ENCODE results near the gene SLX9.

SLX9 gene

DNA sequence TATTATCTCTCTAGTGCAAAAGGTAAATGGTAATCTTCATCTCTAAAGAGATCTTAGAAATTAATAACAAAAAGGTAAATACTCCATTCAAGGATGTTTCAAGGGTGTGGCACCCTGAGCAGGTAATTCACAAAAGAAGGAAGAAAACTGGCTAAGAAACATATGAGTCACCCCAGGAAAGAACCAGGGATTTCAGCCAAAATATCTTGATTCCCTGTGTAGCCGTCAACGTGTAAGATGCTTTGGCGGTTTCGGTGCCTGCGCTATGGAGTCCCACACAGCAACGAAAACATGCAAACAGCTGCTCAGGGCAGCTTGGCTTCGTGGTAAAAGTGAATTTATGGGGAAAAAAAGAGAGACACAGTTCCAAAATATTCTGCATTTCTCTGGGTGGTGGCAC, 22.9 kb upstream of the SLX9 start:
- DNase-seq = no peak

DNA sequence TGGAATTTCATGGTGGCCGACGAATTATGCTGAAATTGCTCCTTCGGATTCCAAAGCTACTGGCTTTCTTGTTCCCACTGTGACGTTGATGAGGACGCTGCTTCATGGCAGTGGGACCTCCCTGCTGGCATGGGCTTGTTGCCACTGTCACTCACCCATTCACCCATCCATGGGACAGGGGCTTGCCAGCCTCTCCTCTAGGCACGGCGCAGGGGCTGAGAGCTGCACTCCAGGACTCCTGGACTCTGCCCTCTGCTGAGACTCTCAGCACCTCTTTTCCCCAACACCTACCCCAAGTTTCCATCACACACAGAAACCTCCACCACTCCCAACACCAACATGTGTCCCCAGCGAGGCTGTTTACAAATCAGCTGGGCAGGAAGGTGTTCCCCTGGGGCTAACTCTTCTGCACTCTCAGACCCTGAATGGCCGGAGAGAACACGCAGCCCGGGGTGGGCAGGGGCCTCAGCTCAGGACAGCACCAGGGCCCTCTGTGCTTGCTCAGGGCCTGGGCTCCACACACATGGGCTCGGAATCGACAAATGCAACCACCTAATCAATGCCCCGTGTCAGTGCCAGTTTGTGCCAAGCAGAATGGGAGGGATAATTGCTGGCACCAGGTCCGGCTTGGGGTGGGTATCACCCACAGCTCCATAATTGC, 22.3 kb upstream of the SLX9 start:
- no peak for DNase-seq

DNA sequence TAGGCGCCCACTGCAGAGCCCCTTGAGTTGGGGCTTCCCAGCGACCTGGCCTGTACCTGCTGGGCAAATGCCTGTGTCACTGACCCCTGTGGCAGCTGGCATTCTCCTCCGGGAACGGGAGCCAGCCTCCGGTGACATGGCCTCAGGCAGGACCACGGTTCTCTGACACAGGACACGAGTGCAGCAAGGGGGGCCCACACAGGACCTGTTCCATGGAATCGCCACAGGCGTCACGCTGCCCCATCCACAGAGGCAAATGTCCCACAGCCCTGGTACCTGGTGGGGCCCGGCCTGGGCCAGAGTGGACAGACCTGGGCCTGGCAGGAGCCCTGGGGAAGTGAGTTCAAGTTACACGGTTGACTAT, 21.7 kb upstream of the SLX9 start:
- DNase-seq = no peak

DNA sequence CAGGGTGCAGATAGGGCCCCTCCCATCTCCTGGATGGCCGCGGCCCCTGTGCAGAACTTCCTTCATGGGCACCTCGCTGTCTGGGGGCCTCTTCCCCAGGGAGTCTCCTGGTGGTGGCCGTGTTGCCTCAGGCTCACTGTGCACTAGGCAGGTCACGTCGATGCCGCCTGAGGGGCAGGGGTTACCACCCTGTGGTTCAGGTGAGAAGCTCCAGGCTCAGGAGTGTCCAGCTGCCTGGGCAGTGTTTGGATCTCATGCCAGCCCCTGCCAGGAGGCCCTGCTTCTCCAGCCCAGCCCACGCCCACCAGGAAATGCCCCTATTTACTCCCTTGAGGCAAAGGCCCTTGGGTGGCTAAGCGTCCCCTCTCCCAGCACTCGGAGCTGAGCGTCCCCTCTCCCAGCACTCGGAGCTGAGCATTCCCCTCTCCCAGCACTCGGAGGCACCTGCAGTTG, 21.2 kb upstream of the SLX9 start:
- DNase-seq = no peak

DNA sequence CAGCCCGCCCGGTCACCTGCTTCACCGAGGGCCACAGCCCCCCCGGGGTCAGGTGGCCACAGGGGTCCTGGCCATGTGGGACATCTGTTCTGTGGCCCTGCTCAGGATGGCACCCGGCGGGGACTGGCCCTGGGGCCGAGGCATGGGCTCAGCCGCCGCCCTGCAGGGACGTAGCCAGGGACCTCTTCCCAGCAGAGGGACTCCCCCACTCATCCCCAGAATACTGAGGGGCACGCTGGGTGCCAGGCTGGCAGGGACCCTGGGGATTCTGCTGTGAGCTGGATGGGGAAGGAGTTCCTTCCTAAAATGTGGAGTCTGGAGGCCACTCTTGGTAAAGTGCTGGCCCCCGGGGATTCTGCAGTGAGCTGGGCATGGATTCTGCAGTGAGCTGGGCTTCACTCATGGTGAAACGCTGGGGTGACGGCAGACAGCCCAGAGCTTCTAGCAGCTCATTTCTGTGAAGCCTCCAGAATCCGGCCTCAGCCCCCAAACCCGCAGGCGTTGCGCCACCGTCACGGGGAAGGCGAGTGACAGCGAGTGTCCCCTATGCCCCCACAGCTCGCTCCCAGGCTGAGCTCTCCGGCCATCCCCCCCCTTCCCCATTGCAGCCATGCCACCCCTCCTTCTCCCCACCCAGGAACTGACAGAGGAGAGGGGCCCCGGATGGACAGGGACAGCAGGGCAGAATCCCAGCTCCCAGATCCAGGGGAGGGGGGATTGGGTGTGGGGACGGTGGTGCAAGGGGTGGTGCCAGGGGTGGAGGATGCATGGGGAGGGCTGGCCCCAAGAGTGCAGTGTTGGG, 20.5 kb upstream of the SLX9 start:
- peak; percentile 79 to 89 (median 85) for DNase-seq

DNA sequence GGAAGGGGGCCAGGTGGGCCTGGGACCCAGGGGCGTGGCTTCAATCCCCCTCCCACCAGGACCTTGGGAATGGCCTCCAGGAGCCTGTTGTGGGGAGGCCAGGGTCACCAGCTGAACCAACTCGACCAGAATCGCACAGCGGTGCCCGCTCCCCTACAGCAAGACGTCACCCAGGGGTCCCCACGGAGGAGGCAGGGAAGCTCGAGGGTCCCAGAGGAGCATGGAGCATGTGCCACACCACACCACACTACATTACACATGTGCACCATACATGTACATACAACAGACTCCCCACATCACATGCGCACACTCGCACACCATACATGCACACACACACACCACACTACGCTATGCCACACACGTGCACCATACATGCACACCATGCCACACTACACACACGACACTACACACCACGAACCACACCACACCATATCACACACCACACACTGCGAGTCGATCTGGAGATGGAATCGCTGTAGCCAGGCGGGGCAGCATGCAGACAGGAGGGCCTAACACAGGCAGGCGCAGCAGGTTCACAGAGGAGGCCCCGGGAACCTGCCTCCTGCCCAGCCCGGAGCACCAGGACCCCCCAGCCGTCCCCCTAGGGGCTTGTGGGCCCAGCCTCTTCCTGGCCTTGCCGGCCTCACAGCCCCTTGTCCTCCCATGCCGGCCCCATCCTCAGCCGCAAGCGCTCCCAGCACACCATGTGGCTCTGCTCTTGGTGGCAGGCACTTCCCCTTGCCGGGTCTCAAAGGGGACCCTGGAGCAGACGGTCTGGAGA, 19.7 kb upstream of the SLX9 start:
- no peak for DNase-seq

DNA sequence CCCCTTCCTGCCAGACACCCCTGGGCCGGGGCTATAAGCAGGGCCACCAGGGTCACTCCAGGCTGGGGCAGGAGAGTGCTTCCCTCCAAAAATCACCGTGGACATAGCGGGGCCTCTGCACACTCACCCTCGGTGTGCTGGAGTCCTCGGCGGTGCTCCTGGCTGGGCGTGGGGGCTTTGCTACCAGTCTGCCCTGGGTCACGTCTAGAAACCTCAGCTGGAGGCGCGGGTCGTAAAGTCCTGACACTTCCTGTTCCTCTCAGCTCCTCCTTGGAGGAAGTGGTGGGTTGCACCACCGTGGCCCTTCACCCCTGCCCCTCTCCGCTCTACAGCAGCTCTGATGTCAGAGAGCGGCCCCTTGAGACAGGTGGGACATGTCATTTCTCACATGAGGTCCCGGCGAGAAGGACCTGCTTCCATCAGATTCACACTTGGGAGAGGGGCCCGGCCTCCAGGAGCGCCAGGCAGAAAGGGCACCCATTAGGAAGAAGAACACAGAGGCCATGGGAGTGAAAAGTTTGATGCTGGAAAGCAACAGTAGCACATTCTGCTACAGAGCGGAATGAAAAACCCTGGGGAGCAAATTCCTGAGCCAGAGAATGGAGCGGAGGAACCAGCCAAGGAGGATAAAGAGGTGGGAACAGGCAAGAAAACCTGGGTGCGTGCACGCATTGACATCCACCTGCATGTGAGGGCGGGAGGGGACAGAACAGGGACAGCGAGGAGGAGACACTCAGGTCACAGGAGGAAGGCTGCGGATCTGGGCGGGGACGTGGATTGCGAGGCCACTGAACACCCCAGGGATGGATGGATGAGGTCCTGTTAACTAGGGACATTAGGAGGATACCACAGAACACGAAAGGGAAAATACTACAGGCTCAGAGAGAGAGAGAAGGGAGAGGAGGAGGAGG, 18.9 kb upstream of the SLX9 start, which contains the start of gene ITGB2:
Gene ITGB2 (minus strand): TSS at position 206 of the 911 bp plus-strand sequence. CDS start 10,117 bp downstream, outside the sequence.
- peak; percentile 77 to 90 (median 90) for DNase-seq

DNA sequence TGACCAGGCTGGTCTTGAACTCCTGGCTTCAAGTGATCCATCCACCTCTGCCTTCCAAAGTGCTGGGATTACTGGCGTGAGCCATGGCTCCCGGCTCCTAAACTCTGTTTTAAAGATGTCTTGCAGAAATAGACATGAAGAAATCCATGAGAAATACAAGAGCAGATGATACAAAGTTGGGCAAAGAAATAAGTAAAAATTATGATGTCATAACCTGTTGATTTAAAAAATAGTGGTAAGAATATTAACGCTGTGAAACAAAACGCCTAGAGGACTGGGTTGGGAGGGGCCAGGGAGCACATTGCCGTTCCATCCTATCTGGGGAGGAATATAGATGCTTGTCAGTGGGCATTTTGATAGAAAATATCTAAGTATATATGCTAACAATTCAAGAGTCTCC, 17.9 kb upstream of the SLX9 start:
- DNase-seq = no peak

DNA sequence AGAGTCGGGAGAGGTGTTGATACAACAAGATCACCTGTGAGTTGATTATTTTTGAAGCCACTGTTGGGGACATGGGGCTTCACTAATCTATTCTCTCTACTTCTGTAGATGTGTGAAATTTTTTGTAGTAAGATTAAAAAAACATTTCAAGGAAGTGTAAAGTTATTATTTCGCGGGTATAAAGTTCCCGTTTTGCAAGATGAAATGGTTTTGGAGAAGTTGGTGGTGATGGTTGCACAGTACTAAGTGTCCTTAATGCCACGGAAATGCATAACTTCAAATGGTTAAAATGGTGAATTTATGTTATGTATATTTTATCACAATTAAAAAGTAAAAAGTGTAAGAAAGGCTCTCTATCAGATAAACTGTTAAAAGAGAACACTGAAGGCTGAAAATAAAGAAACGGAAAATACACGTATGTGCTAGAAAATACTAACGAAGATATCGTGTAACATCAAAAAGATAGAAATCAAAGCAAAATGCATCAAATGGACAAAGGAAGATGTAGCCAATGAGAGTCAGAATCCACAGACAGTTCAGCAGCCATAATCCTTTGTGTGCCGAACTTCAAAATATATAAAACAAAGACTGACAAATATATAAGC, 16.2 kb upstream of the SLX9 start:
- peak; percentile 40 to 78 (median 60) for DNase-seq

DNA sequence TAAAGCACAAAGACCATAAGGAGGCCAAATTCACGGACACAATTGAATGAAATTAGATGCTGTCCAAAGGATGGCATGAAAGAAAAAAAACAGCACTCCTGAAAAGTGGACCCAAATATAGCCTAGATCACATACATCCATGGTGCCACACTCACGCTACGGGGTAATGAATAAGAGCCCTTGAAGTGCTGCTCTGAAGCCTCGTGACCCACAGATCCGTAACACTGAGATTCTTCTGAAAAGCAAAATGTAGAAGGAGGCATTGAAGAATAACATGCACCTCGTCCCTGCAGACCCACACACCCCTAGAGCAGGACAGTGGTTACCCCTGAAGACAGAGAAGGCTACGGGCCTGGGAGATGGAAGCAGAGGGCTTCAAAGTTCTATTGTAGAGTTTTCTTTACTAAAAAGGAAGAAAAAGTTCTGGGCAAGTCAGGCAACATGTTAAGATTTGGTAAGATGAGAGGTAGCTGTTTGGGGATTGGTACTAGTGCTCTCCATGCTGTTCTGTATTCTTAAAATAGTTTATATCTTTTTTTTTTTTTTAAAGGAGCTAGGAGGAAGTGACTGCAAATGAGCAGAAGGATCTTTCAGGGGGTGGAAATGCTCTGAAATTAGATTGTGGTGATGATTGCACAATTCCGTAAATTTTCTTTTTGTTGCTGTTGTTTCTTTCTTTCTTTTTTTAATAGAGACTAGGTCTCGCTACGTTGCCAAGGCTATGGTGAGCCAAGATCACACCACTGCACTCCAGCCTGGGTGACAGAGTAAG, 15.0 kb upstream of the SLX9 start:
- DNase-seq = peak; percentile 52 to 86 (median 68)

DNA sequence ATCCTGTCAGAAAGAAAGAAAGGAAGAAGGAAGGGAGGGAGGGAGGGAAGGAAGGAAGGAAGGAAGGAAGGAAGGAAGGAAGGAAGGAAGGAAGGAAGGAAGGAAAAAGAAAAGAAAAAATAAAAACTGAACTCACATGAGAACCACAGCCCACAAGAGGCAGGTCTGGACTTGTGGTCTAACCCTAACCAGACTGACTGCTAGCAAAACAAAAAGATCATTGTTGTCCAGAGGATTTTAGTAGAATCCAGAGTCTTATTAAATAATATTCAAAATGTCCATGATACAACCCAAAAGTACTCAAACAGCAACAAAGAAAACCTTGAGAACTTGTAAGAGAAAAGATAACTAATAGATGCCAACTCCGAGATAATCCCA, 14.5 kb upstream of the SLX9 start:
- no peak for DNase-seq

DNA sequence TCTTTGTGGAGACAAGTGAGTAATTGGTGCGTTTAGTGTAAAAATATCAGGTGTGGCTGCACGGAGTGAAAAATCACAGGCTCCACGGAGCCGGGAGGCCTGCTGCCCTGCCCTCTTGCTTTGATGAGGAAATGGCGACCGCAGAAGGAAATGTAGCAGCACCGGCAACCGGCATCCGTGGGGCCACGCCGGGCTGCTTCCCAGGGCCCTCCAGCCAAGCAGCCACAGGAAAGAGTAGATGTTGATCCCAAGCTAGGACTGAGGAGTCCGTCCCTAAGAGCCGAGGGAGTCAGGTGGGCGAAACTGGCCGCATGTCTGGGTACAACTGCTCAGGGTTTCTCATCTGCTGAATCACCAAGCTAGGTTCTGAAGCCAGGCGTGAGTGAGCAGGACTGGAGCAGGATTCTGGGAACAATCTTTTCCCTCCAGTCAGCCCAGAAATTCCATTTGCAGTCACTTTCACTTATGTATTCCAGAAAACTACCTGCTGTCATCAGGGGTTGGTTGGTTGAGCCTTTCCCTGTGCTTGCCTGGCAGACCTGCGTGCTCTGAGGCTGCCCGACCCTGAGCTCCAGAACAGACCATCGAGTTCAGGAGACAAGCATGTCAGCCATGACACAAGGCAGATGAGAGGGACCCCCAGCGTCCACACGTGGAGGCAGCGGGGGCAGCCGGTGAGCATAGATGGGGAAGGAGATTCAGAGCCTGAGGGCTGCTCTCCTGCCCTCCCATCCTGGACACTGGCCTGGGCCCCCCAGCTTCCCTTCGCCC, 13.3 kb upstream of the SLX9 start:
- peak; percentile 13 to 50 (median 48) for DNase-seq

DNA sequence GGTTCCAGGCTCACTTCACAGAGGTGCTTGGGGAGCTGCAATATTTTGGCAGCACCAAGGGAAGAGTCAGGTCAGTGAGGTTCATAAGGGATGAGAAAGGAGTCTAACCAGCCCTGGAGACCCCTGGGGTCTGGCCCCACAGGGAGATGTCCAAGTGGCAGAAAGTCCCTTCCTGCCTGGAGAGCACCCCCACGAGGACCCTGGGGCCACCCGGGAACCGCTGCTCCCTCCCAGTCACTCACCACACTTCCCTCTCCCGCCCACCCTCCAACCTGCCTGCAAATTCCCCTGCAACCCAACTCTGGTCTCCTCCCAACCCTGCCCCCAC, 12.6 kb upstream of the SLX9 start:
- DNase-seq = peak in 1 of 4 experiments; percentile 78

DNA sequence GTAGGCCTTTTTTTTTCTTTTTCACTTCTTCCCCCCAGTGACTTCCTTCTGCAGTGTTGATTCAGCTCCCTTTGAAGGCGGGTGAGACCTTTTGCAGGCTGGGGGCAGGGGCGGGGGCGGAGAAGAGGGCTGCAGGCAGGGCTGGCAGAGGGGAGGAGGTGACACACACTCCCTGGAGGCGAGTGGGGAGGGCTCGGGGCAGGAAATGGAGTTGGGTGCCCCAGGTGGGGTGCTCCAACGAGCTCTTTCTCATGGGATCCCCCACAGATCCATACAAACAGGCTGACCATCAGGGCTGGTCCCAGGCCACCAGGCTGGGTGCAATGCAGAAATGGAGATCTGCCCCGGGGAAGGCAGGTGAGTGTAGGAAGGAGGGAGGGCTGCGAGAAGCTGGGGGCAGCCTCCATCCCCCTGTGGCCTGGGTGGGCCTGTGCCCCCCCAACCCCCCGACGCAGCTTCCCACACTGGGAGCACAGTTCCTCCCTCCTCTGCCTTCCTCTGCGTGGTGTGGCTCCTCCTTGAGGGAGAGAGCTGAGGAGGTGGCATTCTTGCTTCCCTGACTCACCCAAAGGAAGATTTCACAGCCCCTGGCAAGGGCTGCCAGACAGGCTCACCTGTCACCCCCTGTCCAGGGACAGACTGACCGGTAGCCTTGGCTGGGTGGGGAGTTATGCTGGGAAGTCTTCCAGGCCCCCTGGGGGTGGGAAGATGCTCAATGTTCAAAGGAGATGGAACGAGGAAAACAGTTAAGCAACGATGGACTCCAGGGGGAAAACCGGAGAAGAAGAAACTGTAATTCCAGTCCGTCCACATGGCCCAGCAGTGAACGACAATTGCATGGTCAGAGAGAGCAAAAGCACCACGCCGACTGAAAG, 12.0 kb upstream of the SLX9 start:
- peak; percentile 49 to 88 (median 71) for DNase-seq

DNA sequence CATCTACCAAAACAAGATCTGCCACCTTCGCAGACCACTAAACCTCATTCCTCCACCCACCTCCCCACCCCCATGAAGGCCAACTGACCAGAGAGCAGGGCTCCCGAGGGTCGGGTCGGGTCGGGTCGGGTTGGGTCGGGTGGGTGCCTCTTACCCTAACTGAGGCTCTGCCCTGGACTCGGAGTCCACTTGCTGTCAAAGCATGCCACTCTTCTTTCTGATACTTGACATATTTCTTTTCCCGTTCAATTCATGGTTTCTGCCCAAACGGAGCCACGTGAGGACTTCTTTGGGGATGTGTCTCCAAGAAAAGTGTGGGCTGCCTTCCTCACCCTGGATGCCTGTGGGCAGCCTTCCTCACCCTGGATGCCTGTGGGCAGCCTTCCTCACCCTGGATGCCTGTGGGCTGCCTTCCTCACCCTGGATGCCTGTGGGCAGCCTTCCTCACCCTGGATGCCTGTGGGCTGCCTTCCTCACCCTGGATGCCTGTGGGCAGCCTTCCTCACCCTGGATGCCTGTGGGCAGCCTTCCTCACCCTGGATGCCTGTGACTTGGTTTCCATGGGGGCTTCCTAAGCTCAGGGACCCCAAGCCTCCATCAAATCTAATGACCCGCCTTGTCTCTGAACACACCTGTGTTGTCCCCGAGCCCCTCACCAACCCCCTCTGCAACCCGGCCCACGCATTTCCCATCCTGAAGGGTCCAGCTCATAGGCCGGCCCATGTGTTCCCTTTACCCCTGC, 11.2 kb upstream of the SLX9 start:
- DNase-seq = peak in 1 of 4 experiments; percentile 43

DNA sequence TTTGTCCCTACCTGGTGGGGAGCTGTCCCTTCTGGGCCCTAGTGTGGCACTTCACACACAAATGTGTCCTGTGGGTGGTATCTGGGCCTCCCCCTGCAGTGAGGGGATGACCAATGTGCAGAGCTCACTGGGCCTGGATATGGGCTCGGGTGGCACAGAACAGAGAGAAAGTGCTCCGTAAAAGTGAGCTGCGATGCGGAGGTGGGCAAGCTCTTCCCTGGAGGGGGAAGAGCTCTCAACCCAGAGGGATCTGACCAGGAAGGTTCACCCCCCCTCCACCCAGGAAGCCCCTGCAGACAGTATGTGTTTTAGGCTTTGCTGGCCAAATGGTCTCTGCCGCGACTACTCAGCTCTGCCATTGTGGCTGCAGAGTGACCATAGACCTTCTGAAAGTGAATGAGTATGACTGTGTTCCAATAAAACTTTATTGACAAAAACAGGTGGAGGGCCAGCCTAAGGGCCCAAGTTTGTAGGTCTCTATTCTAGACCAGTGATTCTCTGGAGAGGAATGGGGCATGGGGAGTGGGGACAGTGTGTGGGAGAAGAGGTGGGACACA, 10.5 kb upstream of the SLX9 start:
- DNase-seq = no peak

DNA sequence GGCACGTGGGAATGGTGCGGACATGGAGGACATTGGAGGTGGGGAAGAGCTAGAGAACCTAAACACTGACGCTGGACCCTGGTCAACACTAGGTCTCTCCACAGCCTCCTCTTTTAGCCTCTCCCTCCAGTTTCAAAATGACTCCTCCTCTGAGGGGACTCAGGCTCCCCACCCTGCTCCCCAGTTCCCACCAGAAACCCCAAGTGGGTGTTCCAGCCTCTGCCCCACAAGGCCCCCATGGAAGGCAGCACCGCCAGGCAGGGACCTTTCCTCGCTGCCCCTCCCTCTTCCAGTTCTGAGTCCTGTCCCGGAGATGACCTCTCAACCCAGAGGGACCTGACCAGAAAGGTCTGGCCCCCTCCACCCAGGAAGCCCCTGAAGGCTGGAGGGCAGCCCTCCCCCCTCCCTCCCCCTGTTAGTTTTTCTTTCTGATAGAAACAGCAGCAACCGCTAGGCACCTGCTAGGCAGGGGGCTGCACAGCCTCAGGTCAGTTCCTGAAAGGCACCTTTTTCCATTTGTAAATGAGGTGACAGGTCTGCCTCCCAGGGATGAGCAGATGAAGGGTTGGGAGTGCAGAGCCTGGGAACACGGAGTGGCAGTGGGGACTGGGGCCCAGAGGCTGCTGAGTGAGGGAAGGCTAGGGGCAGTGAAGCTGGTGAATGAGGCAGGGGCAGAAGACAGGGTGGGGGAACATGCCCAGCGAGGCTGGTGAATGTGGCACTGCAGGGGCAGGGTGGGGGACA, 9.9 kb upstream of the SLX9 start:
- DNase-seq = no peak
